ENCODE measurements around the gene EIF4B. TPM values are rescaled to one million over a fixed set of nuclear protein-coding genes. Genes with fewer than 3 reads are reported as not detected.
A peak's percentile ranks its signal among the peaks of the same experiment; 100 is the strongest.

Gene EIF4B
- total and polyA plus RNA-seq, 9 of the 15 experiments (the other 6 are each of a cell fraction or from before 2014, with no cell fraction given): 138 to 669 (median 552) TPM

- TF ChIP-seq ZFP30 (CRISPR knock-in tag; IDR thresholded peaks at IDR 0.05; ENCODE audit: borderline replicate concordance) (no peak), TRIM25 (IDR thresholded peaks at IDR 0.05; ENCODE audit: borderline replicate concordance) (no peak), SIRT6 (IDR thresholded peaks at IDR 0.05; ENCODE audit: low read depth, low read length) (no peak), SMARCB1 (IDR thresholded peaks at IDR 0.05; ENCODE audit: insufficient read length, low read depth) (no peak), ZBTB40 (IDR thresholded peaks at IDR 0.05) (no peak), ZBTB40 (CRISPR knock-in tag; IDR thresholded peaks at IDR 0.05) (no peak), POLR2G (IDR thresholded peaks at IDR 0.05; ENCODE audit: low read depth, low read length) (peak; percentile 65)
These were observed 604 bp downstream of the EIF4B start (continued) for GRCh38 chr12:53006810-53007309.
